ENCODE measurements around the gene LRRC47. TPM values are rescaled to one million over a fixed set of nuclear protein-coding genes. Genes with fewer than 3 reads are reported as not detected.

The LRRC47 gene
- 19.3 and 24.6 TPM in 2 replicates for total RNA-seq (2014; rRNA removed; shearing (Covaris generic))
- polyA plus RNA-seq (2014; cell fraction: nucleus; rRNA removed), result 28.4 and 46.8 TPM in 2 replicates

DNA sequence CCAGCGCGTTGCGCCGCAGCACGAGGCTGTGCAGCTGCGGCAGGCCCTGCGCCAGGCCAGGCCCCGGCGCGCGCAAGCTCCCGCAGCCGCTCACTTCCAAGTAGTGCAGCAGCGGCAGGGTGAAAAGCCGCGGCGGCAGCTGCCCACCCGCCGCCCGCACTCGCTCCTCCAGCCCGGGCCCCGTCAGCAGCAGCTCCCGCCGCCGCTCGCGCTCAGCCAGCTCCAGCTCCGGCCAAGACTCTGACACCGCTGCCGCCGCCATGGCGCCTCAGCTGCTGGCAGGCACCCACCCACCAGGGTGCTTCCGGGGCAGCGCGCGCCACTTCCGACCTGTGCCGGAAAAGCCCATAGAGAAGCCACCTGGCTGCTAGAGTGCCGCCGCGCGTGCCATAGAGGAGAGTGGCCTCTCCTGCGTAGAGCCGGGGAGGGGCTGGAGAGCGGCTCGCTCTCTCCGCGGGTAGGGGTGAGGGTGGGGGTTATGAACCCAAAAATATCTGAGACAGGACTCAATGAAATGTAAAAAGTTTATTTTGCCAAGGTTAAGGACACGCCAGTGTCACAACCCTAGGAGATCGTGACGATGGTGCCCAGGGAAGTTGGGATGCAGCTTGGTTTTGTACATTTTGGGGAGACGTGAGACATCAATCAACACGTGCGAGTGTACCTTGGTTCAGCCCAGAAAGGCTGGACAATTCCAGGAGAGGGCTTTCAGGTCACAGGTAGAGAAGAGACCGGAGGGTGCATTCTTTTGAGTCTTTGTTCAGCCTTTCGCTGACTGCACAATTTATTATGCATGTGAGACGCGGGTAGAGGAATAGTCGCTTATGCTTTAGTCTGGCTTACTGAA lies at the start of gene LRRC47:
LRRC47 (minus strand) TSS at position 284 of the 847 bp plus-strand sequence; CDS start at position 262, 22 bp downstream.
- DNase-seq (ENCODE audit: extremely low read depth, low read depth), result peak; percentile 84

DNA sequence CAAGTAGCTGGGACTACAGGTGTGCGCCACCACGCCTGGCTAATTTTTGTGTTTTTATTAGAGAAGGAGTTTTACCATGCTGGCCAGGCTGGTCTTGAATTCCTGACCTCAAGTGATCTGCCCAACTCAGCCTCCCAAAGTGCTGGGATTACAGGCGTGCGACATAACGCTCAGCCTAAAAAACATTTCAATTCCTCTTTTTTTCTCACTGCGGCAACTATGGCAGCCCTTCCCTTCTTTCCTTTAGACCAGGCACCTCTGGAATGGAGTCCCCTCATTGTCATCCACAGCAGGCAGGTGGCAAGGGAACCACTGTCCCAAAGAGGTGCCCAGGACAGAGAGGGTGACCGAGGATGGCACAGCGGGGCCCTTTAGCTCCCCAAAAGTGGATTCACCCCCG lies 46.6 kb upstream of the LRRC47 start:
- DNase-seq (ENCODE audit: extremely low read depth, low read depth), result no peak

DNA sequence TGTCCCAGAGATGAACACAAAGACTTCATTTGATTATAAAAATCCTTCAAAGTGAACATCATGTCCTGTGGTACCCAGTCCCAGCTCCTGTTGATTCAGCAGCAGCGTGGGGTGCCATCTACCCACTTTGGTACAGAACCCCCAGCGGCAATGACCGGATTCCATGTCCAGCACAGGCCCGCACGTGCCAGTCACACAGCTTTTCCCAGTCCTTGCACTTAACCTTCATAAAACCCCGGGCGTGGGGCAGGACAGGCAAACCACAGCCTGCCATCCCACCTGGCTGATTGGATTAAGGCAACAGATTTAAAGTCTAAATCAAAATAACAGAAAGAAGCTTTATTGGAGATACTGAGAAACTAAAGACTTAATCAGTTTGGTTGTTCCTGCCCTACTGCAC lies 45.2 kb upstream of the LRRC47 start:
- DNase-seq (ENCODE audit: extremely low read depth, low read depth), result no peak

DNA sequence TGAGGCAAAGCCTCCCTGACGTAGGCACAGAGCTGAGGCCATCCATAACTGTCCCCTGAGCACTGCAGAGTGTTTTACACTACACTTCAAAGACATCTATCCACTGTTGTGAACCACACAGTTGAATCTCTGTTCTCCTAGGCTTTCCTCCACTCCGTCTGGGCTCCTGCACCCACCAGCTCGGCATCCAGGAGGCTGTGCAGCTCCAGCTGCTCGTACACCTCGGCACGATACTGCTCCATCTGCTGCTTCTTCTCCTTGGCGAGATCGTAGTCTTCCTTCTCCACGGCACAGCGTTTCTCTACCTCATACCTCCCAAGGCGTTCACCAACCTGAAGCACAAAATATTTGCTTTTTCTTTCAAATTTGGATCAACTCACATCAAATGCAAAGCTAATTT lies 42.5 kb upstream of the LRRC47 start:
- no peak for DNase-seq (ENCODE audit: extremely low read depth, low read depth)

DNA sequence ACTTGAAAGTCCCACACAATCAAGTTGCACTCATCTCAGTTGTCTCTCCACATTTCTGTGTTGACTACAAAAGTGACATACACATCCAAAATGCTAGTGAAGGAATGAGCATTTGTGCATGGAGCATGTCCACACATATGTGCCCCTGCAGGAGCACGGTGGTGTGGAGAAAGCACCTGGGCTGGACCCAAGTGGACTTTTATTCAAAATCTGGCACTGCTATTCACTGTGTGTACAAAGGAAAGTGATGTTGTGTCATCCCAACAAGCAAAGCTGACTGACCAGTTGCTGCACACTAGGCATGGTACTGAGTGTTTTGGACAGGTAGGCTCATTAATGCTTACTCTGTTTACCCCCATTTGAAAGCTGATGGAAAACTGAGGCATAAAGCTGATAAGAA lies 41.4 kb upstream of the LRRC47 start:
- no peak for DNase-seq (ENCODE audit: extremely low read depth, low read depth)

DNA sequence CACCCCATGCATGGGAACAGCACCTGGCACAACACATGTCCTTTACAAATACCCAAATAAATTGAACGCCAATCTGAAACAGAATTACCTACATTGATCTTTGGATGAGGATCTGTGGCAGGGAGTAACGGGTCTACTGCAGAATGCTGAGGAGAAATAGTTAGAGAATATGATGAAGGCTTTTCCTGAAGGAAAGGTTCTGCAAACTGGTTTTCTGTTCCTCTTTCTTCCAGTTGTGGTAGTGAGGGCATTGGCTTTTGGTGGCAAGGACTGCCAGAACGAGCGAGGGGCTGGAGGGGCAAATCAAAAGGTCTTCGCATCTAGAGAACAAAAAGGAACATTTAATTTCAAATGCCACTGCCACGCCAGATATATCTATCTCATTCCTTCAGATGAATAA lies 40.9 kb upstream of the LRRC47 start:
- DNase-seq (ENCODE audit: extremely low read depth, low read depth), result no peak

DNA sequence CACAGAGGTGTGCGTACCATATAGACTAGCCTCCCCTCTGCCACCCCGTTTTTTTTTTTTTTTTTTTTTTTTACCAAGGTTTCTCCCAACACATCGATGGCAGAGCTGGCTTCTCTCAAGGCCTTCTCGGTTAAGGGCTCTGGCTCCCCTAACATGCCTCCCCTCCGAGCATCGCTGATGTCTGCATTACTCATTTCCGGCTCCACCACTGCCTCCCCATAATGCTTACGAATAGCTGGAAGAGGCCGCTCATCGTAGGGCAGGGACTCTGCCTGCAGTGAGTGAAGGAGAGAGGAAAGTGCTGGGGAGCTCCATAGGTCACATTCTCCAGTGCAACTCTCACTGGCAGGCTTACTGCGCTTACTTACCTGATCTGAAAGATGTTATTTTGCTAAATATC lies 40.1 kb upstream of the LRRC47 start:
- DNase-seq (ENCODE audit: extremely low read depth, low read depth), result no peak

DNA sequence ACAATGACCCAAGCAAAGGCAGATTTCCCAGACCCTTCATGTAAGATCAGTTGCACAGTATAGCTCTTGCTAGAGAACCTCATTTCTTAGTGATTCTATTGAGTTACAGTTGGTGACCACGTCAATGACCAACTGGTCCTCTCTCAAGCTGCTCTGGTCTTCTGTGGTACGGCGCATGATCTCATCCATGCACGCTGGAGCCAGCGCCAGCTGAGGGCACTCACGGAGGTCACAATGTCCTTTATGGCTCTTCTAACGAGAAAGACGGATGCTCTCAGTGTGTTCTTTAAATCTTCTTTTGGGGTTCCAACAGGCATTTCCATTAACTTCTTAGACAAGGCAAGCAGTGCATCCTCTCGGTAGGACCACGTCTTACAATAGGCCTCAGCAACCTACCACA lies 38.4 kb upstream of the LRRC47 start:
- no peak for DNase-seq (ENCODE audit: extremely low read depth, low read depth)

DNA sequence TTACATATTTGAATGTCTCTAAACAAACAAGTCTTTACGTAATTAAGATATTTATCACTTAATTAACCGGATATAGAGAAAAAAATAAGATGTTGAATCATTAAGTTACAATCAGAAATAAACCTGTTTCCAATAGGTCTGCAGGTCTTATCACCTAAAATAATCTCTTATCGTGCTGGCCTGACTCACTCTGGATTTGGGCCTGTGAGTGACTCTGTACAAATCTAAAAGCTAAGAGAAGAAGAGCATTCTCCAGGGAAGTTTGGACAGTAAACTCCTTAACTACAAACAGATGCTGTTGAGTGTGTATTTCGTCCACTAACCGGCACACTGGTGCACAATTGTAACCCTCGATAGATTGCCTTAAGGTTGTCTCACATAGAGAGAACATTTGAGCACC lies 35.4 kb upstream of the LRRC47 start:
- DNase-seq (ENCODE audit: extremely low read depth, low read depth), result no peak

DNA sequence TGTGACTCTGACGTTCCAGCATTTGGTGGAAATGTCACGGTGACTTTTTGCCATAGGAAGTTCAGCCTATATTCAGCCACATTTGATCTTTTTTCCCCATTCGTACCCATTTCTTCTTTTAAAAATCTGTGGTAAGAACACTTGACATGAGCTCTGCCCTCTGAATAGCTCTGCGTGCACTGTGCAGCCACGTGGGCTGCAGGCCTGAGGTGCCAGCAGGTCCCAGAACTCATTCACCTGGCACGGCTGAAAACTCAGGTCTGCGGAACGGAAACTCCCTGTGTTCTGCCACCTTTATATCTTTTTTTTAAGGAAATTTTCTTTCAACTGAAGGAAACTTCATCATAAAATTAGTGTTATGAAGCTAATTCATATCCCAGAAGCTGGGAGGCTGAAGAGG lies 32.1 kb upstream of the LRRC47 start:
- DNase-seq (ENCODE audit: extremely low read depth, low read depth), result no peak

DNA sequence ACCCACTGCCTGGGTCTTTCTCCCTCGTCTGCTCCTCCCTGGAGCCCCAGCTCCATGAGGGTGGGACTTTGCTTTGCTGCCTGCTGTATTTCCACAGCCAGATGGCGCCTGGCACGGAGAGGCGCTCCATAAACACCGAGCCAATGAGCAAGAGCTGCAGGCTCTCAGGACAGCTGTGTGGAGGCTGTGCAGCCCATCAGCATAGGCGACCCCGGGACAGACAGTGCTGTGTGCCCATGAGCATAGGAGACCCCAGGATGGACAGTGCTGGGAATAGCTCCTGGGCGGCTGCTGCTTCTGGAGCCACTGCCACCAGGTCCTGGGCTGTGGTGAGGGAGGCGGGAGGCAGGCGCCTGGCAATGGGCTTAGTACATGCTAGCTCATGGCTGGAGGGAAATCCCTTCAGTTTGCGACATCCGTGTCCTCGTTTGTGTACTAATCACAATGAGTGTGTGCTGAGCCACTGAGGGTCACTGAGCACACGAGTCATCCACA lies 31.6 kb upstream of the LRRC47 start:
- DNase-seq (ENCODE audit: extremely low read depth, low read depth), result no peak

DNA sequence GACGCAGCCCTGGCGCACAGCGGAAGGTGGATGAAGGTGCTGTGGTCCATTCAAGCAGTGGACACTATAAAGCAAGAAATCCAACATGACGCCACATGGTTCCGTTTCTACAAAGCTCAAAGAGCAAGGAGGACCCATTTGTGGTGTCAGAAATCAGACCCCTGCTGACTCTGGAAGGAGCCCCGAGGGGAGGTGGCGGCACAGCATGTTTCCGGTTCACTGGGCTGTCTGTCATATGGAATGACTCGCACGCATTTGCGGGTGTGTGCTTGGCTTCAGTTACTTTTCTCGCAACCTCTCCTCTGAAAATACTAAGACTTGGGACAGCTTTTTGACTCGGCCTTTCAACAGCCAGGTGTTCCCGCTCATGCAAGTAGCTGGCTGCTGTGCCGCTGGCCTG lies 29.1 kb upstream of the LRRC47 start:
- no peak for DNase-seq (ENCODE audit: extremely low read depth, low read depth)

DNA sequence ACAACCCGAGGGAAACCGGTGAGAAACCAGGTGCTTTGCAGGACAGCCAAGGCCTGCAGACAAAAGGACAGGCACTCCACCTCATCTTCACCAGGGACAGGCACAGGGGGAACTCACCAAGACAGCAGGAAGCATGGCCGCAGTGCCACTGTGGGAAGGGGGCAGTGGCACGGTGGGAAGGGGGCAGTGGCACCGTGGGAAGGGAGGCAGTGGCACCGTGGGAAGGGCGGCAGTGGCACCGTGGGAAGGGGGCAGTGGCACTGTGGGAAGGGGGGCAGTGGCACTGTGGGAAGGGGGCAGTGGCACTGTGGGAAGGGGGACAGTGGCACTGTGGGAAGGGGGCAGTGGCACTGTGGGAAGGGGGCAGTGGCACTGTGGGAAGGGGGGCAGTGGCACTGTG lies 28.4 kb upstream of the LRRC47 start:
- DNase-seq (ENCODE audit: extremely low read depth, low read depth), result no peak

DNA sequence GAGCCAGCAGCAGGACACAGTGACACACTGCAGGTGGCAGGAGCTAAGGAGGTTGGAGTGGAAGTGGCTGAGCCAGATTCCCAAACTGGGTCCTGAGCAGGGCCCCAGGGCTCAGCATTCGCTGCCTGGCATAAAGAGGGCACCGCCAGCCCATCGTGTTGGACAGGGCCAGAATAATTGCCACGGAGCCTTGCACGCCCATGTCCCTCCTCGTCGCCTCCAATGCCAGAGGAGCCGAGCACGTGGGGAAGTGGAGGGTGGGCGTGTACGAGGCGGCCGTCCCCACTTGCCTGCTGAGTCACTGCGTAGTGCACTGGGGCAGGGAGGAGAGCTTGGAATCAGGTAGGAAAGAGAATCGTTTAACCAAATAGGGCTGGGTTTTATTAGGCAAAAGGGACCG lies 26.1 kb upstream of the LRRC47 start:
- no peak for DNase-seq (ENCODE audit: extremely low read depth, low read depth)

DNA sequence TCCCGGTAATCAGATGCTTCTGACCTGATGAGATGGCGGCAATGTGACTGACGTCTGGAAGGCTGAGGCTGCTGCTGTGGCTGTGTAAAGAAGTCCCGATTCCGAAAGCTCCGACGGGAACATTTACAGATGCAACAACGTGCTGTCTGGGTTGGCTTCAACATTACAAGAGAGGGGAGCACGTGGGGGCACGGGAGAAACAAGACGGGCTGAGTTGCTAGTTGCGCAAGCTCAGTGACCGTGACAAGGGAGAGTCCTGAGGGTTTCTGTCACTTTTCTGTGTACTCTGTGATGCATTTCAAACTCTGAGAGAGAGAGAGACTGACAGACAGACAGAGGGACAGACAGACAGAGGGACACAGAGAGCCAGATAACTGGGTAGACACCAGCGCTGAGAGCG lies 25.6 kb upstream of the LRRC47 start:
- DNase-seq (ENCODE audit: extremely low read depth, low read depth), result no peak

DNA sequence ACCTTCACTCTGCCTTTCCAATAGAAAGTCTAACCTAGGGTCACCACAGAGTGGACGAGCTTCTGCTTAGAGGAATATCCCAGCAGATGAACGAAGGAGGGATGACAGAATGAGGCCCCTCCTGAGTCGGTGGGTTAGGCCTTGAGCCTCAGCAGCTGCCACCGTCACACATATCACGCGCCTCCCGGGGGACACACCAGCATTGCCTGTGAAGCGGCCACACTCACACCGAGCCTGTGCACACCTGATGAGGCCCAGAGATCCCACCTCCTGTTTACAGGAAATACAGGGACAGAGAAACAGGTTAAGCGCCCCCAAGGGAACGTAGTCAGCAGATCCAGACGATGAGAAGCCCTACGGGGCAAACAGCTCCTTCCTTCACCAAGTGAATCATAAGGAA lies 25.1 kb upstream of the LRRC47 start:
- DNase-seq (ENCODE audit: extremely low read depth, low read depth), result no peak

DNA sequence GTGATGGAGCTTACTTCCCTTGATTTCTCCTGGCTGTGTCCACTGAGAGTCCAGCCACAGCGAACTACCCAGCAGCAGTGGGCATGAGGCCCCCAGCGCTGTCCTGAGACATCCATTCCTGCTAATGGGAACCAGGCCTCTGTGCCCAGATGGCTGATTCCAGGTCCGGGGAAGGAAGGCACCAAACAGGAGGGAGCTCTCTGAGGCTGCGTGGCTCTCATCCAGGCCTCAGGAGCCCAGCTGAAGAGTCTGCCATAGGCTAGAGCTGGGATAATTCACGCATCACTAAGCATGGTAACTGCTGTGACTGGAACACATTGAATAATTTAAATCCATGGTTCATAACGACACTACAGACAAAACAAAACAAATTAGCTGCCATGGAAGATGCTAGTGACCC lies 24.7 kb upstream of the LRRC47 start:
- no peak for DNase-seq (ENCODE audit: extremely low read depth, low read depth)

DNA sequence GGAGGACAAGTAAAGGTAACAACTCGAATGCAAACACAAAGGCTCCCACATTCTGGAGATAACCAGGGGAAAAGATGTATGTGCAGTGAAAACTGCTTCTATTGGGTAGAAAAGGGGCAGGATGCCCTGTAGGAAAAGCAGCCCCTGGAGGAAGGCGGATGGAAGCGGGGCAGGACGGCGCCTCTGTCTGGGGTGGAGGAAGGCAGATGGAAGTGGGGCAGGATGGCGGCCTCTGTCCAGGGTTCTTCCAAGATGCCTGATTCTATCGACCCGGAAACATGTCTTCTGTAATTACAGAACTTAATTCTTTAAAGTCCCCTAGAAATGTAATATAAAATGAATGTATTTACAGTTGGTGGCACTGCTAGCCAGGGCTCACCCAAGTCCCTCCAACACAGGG lies 24.0 kb upstream of the LRRC47 start:
- DNase-seq (ENCODE audit: extremely low read depth, low read depth), result no peak

DNA sequence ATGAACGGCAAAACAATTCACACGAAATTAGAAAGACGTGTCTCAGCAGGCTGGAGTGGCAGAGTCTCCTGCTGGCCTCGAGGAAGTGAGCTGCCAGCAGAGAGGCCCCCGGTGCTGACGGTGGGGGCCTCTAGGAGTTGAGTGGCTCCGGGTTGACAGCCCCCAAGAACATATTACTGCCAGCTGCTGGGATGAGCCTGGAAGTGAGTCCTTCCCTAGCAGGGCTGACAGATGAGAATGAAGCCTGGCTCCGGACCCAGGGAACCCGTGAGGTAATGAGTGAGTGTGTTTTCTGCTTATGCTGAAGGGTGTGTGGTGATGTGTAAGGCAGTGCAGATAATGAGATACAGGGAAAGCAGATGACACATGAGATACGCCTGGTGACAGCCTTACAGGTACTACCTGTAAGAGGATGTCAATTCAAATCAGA lies 23.5 kb upstream of the LRRC47 start:
- DNase-seq (ENCODE audit: extremely low read depth, low read depth), result no peak

DNA sequence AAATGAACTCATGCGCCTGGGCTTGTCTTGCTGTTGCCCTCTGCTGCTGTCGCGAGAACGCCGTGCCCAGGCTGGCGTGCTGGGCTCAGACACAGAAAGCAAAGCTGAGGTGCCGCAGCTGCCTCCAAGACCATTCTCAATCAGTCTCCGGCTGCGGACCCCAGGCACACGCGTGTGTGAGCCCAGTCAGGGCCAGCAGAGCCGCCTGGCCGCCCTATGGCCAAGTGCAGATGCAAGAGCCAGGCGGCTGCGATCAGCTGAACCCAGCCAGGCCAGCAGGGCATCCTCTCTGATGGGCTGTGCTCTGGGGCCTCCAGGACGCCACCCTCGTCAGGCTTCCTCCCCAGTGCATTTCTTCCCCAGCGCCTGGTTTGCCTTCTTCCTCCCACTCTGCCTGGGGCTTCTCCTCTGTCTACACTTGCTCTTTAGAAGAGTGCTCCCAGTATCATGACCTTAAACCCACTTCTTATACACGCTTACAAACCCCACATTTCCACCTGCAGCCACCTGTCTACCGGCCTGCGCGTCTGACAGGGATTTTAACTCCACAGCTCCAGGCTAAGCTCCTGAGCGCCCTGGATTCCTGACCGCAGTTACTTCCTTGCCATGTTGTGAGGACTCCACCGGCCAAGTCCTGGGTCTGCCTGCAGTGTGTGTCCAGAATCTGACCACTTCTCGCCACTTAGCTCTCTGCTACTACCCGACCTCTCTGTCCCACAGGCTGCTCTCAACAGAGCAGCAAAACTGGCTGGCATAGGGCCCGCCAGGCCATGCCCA lies 21.7 kb upstream of the LRRC47 start:
- no peak for DNase-seq (ENCODE audit: extremely low read depth, low read depth)

DNA sequence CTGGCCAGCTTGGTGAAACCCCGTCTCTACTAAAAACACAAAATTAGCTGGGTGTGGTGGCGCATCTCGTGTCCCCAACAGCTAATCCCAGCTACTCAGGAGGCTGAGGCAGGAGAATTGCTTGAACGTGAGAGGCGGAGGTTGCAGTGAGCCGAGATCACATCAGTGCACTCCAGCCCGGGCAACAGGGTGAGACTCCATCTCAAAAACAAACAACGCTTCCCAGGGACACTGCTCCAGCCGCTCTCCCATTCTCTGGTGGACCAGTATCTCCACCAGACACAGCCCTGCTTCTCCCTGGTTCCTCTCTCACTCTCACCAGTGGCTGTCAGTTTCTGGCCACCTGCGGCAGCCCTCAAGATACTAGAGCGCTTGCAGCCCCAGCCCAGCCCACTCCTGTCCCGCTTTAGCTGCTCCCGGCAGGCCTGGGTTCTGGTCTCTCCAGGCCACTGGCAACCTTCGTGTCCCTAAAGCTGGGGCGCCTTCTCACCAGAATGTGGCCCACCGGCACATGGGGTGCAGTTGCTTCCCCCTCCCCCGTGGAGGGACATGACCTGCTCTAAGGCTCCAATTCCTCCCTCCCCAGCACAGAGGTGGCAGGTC lies 20.9 kb upstream of the LRRC47 start:
- DNase-seq (ENCODE audit: extremely low read depth, low read depth), result no peak

Data from NCI-H460 (cell line).